Natural killer cell (primary cell): Measurements from ENCODE around the gene CD47. TPM values are rescaled to one million over a fixed set of nuclear protein-coding genes. Genes with fewer than 3 reads are reported as not detected.

Source experiments
- ATAC-seq, 3 donors: fragments of 150-1000 bp in 2 of 3; fragments of 200-7000 bp in 1 of 3; cut with Tn5 transposase; 1 replicate in 1 of 3; 2 replicates in 2 of 3; pipeline ENCODE4 v1.10.0; 2021; ENCODE audit warnings: mild to moderate bottlenecking in 2 of 3, moderate library complexity in 2 of 3
- DNase-seq, 2 donors: peaks; one replicate each; pipeline versions ENCODE4 v3.0.0 to v3.0.0-alpha.2; 2013 to 2021; ENCODE audit warnings: mixed read lengths in 1 of 2
- H3K27ac ChIP-seq: one replicate; pipeline ENCODE4 v1.5.1; 2013; ENCODE audit warnings: mild to moderate bottlenecking, low read length
- H3K27me3 ChIP-seq: one replicate; pipeline ENCODE4 v1.6.1; 2013; ENCODE audit warnings: low read length; ENCODE audit not compliant: control insufficient read depth, insufficient read depth
- H3K36me3 ChIP-seq: one replicate; pipeline ENCODE4 v1.6.1; 2013; ENCODE audit warnings: low read length; ENCODE audit not compliant: control insufficient read depth, insufficient read depth
- H3K4me1 ChIP-seq: one replicate; pipeline ENCODE4 v1.6.1; 2013; ENCODE audit warnings: low read length; ENCODE audit not compliant: control insufficient read depth, insufficient read depth
- H3K4me3 ChIP-seq: one replicate; pipeline ENCODE4 v1.5.1; 2013; ENCODE audit warnings: low read length
- H3K9me3 ChIP-seq: one replicate; pipeline ENCODE4 v1.6.1; 2013; ENCODE audit warnings: low read length; ENCODE audit not compliant: control insufficient read depth, insufficient read depth
- H3K27ac Mint-ChIP-seq, 2 donors: one replicate each; pipeline ENCODE4 v1.8.0; 2022; ENCODE audit warnings: mild to moderate bottlenecking in 2 of 2, mixed read lengths in 2 of 2, moderate library complexity in 1 of 2
- H3K27me3 Mint-ChIP-seq, 2 donors: one replicate each; pipeline ENCODE4 v1.8.0; 2022; ENCODE audit warnings: low read depth in 2 of 2, mixed read lengths in 2 of 2
- H3K36me3 Mint-ChIP-seq: one replicate; pipeline ENCODE4 v1.8.0; 2022; ENCODE audit warnings: mixed read lengths
- H3K4me1 Mint-ChIP-seq, 2 donors: one replicate each; pipeline ENCODE4 v1.8.0; 2022; ENCODE audit warnings: mixed read lengths in 2 of 2
- H3K4me3 Mint-ChIP-seq: one replicate; pipeline ENCODE4 v1.8.0; 2022; ENCODE audit warnings: mild to moderate bottlenecking, moderate library complexity, mixed read lengths
- H3K9me3 Mint-ChIP-seq, 2 donors: one replicate each; pipeline ENCODE4 v1.8.0; 2022; ENCODE audit warnings: mixed read lengths in 2 of 2
- CTCF ChIP-seq: fragments of 200-600 bp; IDR thresholded peaks from one replicate; pipeline ENCODE4 v1.8.0; 2022; ENCODE audit warnings: antibody characterized with exemption
- WGBS: methylation state at CpG from one replicate; pipeline ENCODE4 v1.1.7; 2013; ENCODE audit warnings: missing lambda C conversion rate; ENCODE audit not compliant: insufficient coverage; 5-methylcytosine and 5-hydroxymethylcytosine counted together
- intact Hi-C: fragments of 100-400 bp; cut with micrococcal nuclease; formaldehyde crosslinking; loops from one replicate; pipeline ENCODE4 v1.14.2; 2022
- total RNA-seq, 4 donors: library from RNA; stranded (reverse); fragments of 120-200 nt in 1 of 4; gene quantifications; one replicate each; pipeline versions ENCODE4 v1.2.3 to v1.2.4, GENCODE V29; 2013 to 2022

CD47 gene
- total RNA-seq, 3 donors from 2014 or later (not counting 1 experiment from before 2014, with no cell fraction given): 226 to 236 (median 233) TPM

GRCh38 chr3:108047987-108048386, 42.8 kb downstream of the CD47 start:
- H3K4me1 ChIP-seq: no peaks in the 10 kb centered on the region
- ATAC-seq: no peak
- no peak overlapping the region for H3K27ac ChIP-seq
- Mint-ChIP-seq H3K36me3 (peaks cover 8% of the 10 kb centered on the region), H3K4me3 (no peak overlapping the region), H3K27me3 (no peaks in the 10 kb centered on the region), H3K4me1 (peaks cover 54 to 55% of the 10 kb centered on the region in 2 donors), H3K27ac (peak overlapping the region; percentile 76 to 87), H3K9me3 (no peaks in the 10 kb centered on the region)
- H3K9me3 ChIP-seq: no peaks in the 10 kb centered on the region
- H3K27me3 ChIP-seq: no peaks in the 10 kb centered on the region
- no peak for DNase-seq
- no CpG with 5 or more reads among the region's 1 CpG for WGBS
- no peak for TF ChIP-seq CTCF
- peaks cover 69% of the 10 kb centered on the region for H3K36me3 ChIP-seq
- H3K4me3 ChIP-seq: no peak overlapping the region
- intact Hi-C loops: no loop called here

GRCh38 chr3:108046247-108046646, 44.6 kb downstream of the CD47 start:
- no peaks in the 10 kb centered on the region for H3K27me3 Mint-ChIP-seq
- Histone ChIP-seq H3K27ac (no peak overlapping the region), H3K9me3 (no peaks in the 10 kb centered on the region), H3K4me3 (no peak overlapping the region), H3K36me3 (peaks cover 71% of the 10 kb centered on the region), H3K4me1 (no peaks in the 10 kb centered on the region), H3K27me3 (no peaks in the 10 kb centered on the region)
- no peak for TF ChIP-seq CTCF
- no peaks in the 10 kb centered on the region for H3K9me3 Mint-ChIP-seq
- peak overlapping the region; percentile 76 to 87 for H3K27ac Mint-ChIP-seq
- peak in 1 of 3 donors; percentile 53 for ATAC-seq
- H3K4me3 Mint-ChIP-seq: no peak overlapping the region
- WGBS: 63% methylated on average over 1 of the region's 1 CpG
- peaks cover 8% of the 10 kb centered on the region for H3K36me3 Mint-ChIP-seq
- no peak for DNase-seq
- peaks cover 43 to 44% of the 10 kb centered on the region in 2 donors for H3K4me1 Mint-ChIP-seq
- intact Hi-C loops: no loop called here

GRCh38 chr3:108044699-108045098, 46.1 kb downstream of the CD47 start:
- intact Hi-C loops: no loop called here
- TF ChIP-seq CTCF: no peak
- Histone ChIP-seq H3K27me3 (no peaks in the 10 kb centered on the region), H3K9me3 (no peaks in the 10 kb centered on the region), H3K4me3 (no peak overlapping the region), H3K36me3 (peaks cover 65% of the 10 kb centered on the region), H3K4me1 (no peaks in the 10 kb centered on the region), H3K27ac (no peak overlapping the region)
- Mint-ChIP-seq H3K9me3 (no peaks in the 10 kb centered on the region), H3K36me3 (peaks cover 8% of the 10 kb centered on the region), H3K4me3 (no peak overlapping the region), H3K27me3 (no peaks in the 10 kb centered on the region), H3K27ac (peak overlapping the region; percentile 30 to 39), H3K4me1 (peaks cover 47 to 50% of the 10 kb centered on the region in 2 donors)
- ATAC-seq (no peak), DNase-seq (no peak)

- H3K36me3 Mint-ChIP-seq: no peaks in the 10 kb centered on the region
- peak overlapping the region; percentile 27 to 83 for H3K27ac Mint-ChIP-seq
Measured at GRCh38 chr3:108042300-108042699, 48.5 kb downstream of the CD47 start.

More at GRCh38 chr3:108042300-108042699, 48.5 kb downstream of the CD47 start:
- 100% methylated on average over 8 of the region's 8 CpGs for WGBS
- Histone ChIP-seq H3K4me3 (no peak overlapping the region), H3K4me1 (no peaks in the 10 kb centered on the region), H3K27ac (no peak overlapping the region), H3K36me3 (peaks cover 65% of the 10 kb centered on the region), H3K9me3 (no peaks in the 10 kb centered on the region), H3K27me3 (no peaks in the 10 kb centered on the region)
- ATAC-seq (no peak), DNase-seq (no peak)
- H3K27me3 Mint-ChIP-seq: no peaks in the 10 kb centered on the region
- H3K4me3 Mint-ChIP-seq: no peak overlapping the region
- H3K9me3 Mint-ChIP-seq: no peaks in the 10 kb centered on the region
- intact Hi-C loops: no loop called here
- H3K4me1 Mint-ChIP-seq: peaks cover 33 to 39% of the 10 kb centered on the region in 2 donors
- TF ChIP-seq CTCF: no peak
